AG04450 (cell line): Measurements from ENCODE around the gene USP33. TPM values are rescaled to one million over a fixed set of nuclear protein-coding genes. Genes with fewer than 3 reads are reported as not detected.

ENCODE experiments used
- CTCF ChIA-PET: fragments of 300-600, 350-600 bp; formaldehyde crosslinking; extraction: SDS; loops from one replicate; lab custom pipeline; 2022; ENCODE audit warnings: antibody characterized with exemption, inconsistent platforms; lab: Charles Lee
- POLR2A ChIA-PET: fragments of 350-600 bp; formaldehyde crosslinking; extraction: SDS; loops from one replicate; lab custom pipeline; 2021; ENCODE audit warnings: antibody characterized with exemption, inconsistent platforms; lab: Yijun Ruan, JAX
- DNase-seq: peaks from one replicate; pipeline ENCODE4 v3.0.0-alpha.2; 2011; ENCODE audit warnings: low read depth, low spot score
- H3K27ac ChIP-seq: one replicate; pipeline ENCODE4 v1.5.1; 2012; ENCODE audit warnings: low read depth, low read length, control low read depth
- H3K27me3 ChIP-seq: one replicate; pipeline ENCODE4 v1.6.0; 2012; ENCODE audit warnings: low read length; ENCODE audit not compliant: control insufficient read depth, insufficient read depth
- H3K4me3 ChIP-seq: 2 replicates; pipeline ENCODE4 v1.5.1; 2011; ENCODE audit warnings: mild to moderate bottlenecking, low read depth, low read length, control low read depth
- H3K9me3 ChIP-seq: 2 replicates; pipeline ENCODE4 v1.5.1; 2012; ENCODE audit warnings: low read length; ENCODE audit not compliant: control insufficient read depth, insufficient read depth
- CTCF ChIP-seq: IDR thresholded peaks from 2 replicates; pipeline ENCODE4 v1.5.1; 2011; ENCODE audit warnings: low read depth, low read length, control low read depth, inconsistent platforms
- polyA plus RNA-seq: library from polyadenylated mRNA; depleted of rRNA; stranded (reverse); fragments of >200 nt; gene quantifications from 2 replicates; pipeline ENCODE4 v1.2.3, GENCODE V29; 2011

The USP33 gene
- polyA plus RNA-seq, 1 experiment, result 86.0 TPM

GRCh38 chr1:77673716-77674355 is 85.8 kb downstream of the USP33 start:
- POLR2A ChIA-PET, result interaction anchor here (0.7 kb wide), 1 partner anchor 10 kb away, joined by 3 read pairs; no protein-coding TSS in a partner anchor

DNA sequence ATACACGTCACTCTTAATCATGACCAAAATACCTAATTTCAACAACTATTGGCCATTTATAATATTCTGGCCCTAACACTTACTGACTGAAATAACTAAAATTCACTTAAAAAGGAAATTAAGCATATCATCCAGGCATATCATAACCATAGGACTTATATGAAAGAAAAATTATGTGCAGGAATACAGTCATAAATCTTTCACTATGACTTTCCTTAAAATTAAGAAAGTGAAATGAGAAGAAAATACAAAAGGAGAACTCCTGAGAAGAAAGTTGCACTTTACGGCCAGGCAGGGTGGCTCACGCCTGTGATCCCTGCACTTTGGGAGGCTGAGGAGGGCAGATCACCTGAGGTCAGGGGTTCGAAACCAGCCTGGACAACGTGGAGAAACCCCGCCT is 86.6 kb downstream of the USP33 start:
- Histone ChIP-seq H3K27me3 (no peaks in the 10 kb centered on the region), H3K4me3 (no peak overlapping the region), H3K27ac (no peak overlapping the region), H3K9me3 (no peaks in the 10 kb centered on the region)
- ChIA-PET CTCF (interaction anchor here (1.0 kb wide), 1 partner anchor 10 kb away, joined by 3 read pairs; the partner anchor contains the start of gene ZZZ3), POLR2A (no interaction called here)
- DNase-seq, result no peak
- TF ChIP-seq CTCF, result no peak

More at GRCh38 chr1:77673716-77674355, 85.8 kb downstream of the USP33 start:
- no peak overlapping the region for H3K4me3 ChIP-seq
- CTCF ChIA-PET, result interaction anchor here (0.6 to 0.9 kb wide), 2 partner anchors 10 to 24 kb away, joined by 4 read pairs; no protein-coding TSS in a partner anchor
- TF ChIP-seq CTCF, result no peak
- no peaks in the 10 kb centered on the region for H3K27me3 ChIP-seq
- H3K9me3 ChIP-seq, result no peaks in the 10 kb centered on the region
- DNase-seq, result no peak
- no peak overlapping the region for H3K27ac ChIP-seq

DNA sequence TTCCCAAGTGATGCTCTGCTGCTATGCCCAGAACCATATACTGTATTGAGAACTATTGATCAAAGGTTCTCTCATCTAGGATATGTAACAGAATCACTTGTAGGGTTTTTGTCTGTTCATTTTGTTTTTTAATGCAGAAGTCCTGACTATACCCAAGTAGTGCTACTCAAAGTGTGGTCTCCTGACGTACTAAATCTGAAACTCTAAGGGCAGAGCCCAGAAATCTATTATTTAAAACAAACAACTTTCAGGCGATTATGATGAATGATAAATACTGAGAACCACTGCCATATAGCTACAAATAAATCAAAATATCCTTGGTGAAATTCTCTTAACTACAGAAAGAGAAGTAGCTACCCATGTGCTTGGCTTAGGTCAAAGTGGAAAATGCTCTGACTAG is 87.3 kb downstream of the USP33 start:
- ChIA-PET CTCF (interaction anchor here (1.0 kb wide), 1 partner anchor 10 kb away, joined by 3 read pairs; the partner anchor contains the start of gene ZZZ3), POLR2A (no interaction called here)
- no peak overlapping the region; the same call in 1 of the 2 replicates for H3K4me3 ChIP-seq

DNA sequence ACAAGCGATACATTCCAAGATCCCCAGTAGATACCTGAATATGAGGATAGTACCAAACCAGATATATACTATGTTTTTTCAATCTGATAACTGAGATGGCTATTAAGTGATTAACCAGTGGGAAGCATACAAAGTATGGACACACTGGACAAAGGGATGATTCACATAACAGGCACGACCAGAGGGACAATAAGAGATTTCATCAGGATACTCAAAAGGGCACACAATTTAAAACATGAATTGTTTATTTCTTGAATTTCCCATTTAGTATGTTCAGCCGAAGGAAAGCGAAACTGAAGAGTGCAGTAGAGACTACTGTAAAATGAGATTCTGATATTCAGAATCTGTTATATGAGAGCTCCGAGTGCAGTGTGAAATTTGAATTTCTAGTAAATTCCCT is 87.8 kb downstream of the USP33 start:
- no peak for TF ChIP-seq CTCF
- no peak for DNase-seq
- H3K9me3 ChIP-seq, result no peaks in the 10 kb centered on the region
- H3K27ac ChIP-seq, result no peak overlapping the region
- H3K27me3 ChIP-seq, result no peaks in the 10 kb centered on the region
- H3K4me3 ChIP-seq, result no peak overlapping the region; the same call in 1 of the 2 replicates
- ChIA-PET CTCF (no interaction called here), POLR2A (no interaction called here)

More for the DNA sequence above, 87.3 kb downstream of the USP33 start:
- no peak for DNase-seq
- Histone ChIP-seq H3K27ac (no peak overlapping the region), H3K27me3 (no peaks in the 10 kb centered on the region), H3K9me3 (no peaks in the 10 kb centered on the region)
- no peak for TF ChIP-seq CTCF

GRCh38 chr1:77670330-77670729 is 89.3 kb downstream of the USP33 start:
- no peak overlapping the region for H3K27ac ChIP-seq
- no peak overlapping the region for H3K4me3 ChIP-seq
- CTCF ChIA-PET, result no interaction called here
- H3K9me3 ChIP-seq, result no peaks in the 10 kb centered on the region
- TF ChIP-seq CTCF, result no peak
- DNase-seq, result no peak
- POLR2A ChIA-PET, result no interaction called here
- no peaks in the 10 kb centered on the region for H3K27me3 ChIP-seq
